DMS53 treated with DMSO at 0.1 percent for 48 hours (cell line): ENCODE results near the gene ADARB1.

Experiments
- DNase-seq: peaks from one replicate; lab custom pipeline; 2025; ENCODE audit not compliant: unreplicated experiment; lab: John Stamatoyannopoulos, UW

ADARB1 gene

DNA sequence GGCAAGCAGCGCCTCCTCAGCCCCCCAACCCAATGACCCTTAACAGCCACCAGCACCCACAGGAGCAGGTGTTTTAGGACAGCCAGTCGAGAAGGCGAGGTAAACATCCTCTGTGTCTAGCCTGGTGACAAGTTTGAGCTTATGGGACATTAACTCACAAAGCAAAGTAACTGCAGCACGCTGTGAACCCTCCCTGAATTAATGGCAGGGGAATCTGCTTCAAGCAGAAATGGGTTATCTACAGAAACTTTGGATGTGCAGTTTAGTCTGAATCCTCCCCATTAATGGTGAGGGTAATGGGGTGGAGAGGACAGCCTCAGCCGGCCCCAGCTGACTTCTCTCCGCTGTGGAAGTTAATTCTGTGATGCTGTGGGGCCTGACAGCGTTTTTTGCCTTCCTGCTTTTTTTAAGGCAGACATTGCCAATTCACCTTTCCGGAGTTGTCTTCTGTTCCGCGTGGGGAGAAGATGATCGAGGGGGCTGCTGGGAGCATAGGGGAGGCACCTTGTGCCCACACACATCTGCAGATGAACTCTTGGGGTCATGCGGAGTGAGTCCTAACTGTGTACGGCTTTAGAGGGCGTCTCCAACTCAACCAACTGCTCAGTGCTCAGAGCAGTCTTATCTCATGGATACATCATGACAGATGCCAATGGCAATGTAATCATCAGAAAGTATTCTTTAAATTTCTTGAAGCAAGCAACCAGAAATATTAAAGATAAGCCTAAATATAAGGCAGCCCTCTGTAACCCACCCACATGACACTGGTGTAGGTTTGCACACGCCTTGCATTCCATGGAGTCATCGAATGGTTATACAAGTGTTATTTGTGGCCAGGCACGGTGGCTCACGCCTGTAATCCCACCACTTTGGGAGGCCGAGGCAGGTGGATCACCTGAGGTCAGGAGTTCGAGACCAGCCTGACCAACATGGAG, 172.3 kb downstream of the ADARB1 start:
- DNase-seq, result no peak

DNA sequence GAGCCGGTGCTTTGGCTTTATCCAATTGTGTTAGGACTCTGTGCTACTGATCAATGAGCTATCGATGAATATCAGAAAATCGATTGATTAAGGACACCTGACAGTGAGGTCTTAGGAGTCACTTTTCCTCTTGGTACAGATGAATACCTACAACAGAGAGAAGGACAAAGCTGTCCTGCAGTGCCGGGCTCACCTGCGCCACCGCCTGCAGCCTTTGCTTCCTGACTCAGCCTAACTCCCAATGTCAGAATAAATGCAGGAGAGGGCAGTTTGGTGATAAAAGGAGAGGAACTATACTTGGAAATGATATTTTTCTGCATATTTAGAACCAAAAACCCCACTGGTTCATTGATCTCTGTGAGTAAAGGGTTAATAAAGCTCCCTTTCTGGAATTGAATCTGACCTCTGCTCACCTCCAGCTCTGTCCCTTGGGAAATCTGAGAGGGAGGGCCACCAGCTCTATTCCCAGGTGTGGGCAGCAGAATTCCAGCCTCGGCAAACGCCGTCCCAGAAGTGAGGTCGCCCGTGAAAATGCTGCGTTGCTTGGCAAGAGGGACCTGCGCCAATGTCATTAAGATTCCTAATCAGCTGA, 174.0 kb downstream of the ADARB1 start:
- DNase-seq, result no peak

DNA sequence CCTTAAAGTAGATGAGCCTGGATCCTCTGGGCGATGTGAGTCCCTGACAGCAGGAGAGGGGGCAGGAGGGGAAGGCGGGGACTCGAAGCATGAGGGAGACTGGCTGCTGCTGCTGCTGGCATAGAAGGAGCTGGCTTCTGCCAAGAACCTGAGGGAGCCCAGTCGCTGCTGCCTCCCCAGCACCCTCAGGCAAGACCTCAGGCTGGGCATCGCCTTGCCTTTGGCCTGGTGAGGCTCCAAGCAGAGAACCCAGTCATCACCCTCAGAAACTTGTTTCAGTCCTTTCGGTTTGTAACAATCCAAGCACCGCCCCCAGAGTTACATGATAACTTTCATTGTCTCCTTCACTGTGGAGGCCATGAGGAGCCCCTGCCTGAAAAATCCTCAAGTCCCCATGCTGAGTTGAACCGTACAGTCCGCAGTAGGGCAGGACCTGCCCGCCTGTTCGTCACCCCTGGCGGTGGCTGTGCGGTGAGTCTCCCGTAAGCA, 174.6 kb downstream of the ADARB1 start:
- no peak for DNase-seq

DNA sequence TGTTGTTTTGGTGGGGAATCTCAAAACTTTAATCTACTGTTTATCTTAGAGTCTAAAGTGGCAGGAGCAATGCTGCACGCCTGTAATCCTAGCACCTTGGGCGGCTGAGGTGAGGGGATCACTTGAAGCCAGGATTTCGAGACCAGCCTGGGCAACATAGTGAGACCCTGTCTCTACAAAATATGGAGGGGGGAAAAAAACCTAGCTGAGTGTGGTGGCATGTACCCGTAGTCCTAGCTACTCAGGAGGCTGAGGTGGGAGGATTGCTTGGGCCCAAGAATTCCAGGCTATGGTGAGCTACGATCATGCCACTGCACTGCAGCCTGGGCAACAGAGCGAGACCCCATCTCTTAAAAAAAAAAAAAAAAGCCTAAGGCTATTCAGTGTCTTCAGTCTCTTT, 175.2 kb downstream of the ADARB1 start:
- no peak for DNase-seq

DNA sequence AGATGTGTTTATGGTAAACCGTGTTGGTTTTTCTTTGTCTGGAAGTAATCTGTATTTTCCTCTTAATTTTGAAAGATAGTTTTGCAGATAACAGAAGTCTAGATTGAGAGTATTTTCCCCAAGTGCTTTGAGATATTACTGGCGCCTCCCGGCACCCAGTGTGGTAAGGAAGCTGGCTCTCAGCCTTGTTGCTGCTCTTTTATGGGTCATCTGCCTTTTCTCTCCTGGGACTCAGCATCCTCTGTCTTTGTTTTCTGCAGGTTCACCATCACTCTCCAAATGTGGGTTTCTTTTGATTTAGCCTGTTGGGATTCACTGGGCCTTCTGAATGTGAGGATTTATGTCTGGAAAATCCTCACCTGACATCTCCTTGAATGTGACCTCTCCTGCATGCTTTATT, 175.9 kb downstream of the ADARB1 start:
- DNase-seq, result no peak

DNA sequence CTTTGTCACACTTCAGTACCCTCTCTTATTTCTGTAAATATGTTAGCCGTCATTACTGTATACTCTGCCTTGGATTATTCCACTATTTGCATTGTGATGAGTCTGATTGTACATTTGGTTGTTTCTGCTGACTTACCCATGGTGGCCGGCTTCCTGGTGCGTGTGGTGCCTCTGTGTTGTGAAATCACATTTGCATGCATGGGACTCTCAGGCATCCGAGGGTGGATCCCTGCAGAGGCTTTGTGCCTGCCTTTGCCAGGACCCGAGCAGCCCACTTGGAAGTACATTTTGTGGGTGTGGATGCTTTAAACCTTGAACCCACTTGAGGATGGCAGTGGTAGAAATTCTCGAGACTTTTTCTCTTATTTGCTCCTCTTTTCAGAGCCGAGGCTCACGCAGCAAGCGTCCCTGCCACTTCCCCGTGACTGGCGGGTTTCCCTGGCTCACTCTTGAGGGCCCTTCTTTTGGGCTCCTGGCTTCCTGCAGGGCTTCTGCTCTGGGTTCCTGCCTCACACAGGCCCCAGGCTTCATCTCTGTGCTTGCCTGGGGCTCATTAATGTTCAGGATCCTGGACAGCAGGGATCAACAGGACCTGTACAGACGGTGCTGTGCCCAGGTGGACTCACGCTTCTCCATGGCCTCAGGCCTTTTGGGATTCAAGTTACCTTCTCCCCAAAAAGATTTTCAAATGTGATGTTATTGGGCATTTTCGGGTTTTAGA, 176.7 kb downstream of the ADARB1 start:
- no peak for DNase-seq

DNA sequence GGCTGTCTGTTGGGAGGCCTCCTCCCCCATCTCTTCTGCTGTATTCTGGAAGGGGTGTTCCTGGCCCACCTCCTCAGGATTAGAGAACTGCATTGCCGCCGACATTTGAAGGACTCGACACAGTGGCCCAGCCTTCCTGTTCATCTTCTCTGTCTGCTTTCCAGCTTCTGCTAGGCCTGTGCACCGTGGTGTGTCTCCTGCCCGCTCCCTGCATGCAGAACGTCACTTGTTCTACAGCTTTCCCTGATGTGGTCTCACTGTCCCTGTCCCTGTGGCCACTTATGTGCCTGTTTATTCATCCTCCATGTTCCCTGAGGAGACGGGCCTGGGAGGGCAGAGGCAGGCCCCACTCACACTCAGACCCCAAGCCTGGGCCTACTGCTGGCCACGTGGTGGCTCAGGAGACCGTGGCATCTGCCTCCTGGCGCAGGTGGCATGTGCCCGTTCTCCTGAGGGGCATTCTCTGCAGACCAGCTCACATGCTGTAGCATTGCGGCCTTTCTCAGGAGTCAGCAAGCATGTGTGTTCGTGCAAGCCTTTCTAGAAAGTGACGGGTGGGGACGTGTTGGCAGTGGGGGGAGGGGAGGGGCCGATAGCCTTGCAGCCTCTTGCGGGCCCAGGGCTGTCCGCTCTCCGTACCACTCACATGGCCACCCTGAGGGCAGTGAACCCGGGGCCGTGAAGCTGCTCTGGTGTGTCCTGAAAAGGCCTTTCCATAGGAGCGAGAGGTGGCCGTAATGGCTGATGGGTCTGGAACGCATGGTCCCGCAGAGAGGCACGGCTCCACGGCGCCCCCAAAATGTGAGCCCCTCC, 177.5 kb downstream of the ADARB1 start:
- no peak for DNase-seq

DNA sequence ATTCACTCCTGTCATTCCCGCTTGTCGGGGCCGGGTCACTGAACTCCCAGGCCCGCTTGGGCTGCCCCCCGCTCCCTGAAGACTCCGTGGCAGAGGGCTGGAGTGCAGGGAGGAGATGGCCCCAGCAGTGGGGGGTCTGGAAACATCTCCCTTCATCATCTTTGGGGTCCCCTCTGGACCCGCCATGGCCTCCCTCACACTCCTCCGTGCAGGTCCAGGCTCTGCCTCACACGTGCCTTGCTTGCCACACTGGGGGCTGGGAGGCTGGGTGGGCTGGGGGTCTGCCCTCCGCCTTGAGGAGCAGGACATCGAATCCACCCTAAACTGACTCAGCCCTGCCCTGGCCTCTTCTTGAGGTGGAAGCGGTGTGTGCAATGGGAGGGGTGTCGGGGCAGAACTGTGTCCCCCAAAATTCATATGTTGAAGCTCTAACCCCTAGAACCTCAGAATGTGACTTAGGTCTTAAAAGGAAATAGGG, 178.1 kb downstream of the ADARB1 start:
- no peak for DNase-seq

DNA sequence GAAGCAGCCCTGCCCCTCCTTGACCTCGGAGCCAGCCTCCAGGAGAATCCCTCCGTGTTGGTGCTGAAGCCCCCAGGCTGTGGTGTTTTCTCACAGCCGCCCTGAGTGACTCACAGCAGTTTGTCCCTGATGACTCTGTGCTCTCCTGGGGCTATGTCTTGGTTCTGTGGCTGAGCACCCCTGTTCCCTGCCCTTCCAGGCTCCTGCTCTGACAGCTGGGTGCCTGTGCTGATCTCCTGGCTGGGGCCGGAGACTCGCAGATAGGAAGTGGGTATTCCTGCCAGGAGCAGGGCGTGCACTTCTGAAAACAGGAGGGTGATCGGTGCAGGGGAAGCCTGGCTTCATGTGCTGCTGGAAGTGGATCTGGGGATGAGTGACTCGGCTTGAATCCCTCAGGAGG, 178.8 kb downstream of the ADARB1 start:
- no peak for DNase-seq

DNA sequence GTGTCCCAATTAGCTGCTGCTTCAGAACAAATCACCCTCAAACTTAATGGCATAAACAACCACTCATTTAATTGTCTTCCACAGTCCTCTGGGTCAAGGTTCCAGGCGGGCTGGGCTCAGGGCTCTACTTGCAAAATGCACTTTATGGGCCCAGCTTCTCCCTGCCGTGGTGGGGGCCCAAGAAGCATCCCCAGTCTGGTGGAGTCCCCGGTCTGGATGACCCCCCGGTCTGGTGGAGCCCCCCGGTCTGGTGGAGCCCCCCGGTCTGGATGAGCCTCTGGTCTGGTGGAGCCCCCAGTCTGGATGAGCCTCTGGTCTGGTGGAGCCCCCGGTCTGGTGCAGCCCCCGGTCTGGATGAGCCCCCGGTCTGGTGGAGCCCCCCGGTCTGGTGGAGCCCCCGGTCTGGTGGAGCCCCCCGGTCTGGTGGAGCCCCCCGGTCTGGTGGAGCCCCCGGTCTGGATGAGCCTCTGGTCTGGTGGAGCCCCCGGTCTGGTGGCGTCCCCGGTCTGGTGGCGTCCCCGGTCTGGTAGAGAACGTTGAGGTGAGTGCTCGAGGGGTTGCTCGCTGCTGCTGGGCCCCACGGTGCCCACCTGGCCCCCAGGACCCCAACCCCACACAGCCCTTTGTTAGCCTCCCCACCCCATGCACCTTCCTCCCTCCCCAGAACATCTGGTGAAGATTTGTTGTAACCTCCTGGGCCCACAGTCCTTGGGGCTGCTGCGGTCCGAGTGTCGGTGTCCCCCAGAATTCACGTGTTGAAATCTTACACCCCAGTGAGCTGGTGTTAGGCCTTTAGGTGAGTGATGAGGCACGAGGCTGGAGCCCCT, 179.5 kb downstream of the ADARB1 start:
- DNase-seq, result no peak

DNA sequence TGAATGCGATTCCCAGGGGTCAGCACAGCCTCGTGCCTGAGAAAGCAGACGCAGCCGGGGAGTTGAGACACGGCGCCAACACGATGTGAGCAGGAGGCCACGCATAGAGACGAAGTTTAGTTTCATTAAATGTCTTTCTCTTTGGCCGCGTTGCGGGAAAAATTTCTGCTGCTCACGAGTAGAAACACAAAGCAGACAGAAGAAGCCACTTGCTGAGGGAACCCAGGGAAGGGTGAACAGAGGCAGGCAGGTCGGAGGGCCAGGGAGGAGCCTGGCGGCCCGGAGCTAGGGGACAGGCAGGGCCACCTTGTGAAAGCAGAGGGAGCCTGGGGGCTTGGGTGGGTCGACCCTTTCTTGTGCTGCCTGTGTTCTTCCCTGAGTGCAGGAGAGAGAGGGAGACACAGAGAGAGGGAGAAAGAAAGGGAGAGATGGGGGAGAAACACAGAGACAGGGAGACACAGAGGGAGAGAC, 180.1 kb downstream of the ADARB1 start:
- no peak for DNase-seq

DNA sequence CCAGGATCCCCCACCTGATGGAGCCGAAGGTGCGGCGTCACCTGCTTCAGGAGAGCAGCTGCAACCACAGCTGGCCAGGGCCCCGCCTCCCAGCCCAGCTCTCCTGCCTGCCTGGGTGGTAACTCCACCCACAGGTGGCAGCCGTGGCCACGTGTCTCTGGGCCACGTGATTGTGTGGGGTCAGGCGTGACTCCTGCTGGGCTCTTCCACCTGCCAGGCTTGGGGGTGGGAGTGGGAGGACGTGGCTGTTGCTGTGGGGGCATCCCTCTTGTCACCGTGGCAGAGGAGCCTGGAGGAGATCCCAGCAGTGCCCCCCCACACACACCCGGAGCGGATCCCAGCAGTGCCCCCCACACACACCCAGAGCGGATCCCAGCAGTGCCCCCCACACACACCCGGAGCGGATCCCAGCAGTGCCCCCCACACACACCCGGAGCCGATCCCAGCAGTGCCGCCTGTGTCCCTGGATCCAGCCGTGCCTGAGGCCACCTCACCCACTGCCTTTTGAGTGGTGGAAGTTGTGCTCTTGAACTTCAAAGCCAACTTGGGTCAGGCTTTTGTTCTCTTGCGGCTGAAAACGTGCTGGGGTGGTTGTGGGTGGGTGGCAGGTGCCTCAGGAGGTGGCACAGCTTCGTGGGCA, 181.1 kb downstream of the ADARB1 start:
- peak; percentile 36 for DNase-seq

DNA sequence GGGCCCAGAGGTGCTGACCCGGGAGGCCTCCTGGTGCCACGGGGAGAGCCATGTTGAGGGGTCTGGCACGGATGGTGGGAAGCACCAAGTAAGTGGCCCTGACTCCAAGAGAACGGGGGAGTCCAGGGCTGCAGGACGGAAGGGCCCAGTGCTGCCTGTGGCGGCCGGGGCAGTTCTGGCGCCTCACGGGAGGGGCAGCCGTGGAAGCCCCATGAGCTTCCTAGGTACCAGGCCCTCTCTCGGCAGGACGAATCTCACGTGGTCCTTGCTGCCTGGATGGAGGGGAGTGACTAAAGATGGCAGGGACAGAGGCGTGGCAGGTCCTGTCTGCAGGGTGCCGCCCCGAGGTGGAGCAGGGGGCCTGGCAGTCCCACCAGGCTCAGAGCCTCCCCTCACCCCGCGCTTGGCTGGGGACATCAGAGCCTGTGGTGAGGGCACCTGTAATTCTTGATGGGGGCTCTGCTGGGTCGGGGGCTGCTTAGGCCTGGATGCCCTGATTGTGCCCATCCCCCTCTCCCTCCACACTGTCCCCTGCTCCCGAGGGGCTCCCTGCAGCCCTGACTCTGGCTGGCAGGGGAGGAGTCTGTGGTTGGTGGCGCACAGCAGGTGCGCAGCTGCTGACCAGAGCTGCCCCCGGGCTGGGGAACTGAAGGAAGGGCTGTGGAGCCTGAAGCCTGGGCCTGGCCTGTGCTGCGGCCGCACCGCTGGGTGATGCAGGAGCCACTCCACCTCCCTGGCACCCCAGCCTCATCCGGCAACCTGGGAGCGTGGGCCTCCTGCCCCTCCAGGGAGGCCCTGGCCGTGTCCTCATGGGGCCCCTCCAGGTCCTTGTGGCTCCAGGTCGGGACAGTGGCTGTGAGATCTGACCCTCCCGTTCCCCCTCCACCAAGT, 181.9 kb downstream of the ADARB1 start:
- no peak for DNase-seq

DNA sequence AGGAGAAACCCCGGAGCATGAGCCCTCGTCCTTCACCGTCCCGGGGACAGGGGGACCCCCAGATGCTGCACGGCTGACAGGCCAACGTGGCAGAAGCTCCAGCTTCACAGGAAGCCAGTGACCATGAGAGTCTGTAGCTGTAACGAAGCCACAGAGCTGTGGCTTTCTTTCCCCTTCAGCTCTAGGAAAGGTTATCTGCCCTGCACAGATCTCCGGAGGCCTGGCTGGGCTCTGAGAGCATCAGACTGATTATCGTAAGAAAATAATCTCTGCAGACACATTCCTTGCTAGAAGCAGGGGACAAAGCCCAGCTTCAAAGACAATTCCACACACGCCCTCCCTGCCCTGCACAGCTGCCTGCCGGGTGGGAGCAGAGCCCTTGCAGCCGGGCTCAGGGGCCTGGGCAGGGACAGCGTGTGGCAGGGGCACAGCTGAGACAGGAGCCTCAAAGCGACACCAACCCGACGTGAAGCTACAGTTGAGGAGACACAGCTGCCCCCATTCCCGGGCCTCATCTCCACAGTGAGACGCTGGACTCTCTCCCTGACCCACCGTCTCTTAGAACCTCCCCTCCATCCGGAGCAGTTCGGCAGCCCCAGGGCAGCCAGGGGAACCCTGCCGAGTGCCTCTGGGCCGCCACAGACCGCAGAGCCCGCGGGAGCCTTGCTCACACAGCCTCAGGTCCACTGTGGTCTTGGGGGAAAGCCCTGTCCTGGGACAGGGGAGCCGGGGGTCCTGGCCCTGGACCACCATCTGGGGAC, 182.7 kb downstream of the ADARB1 start:
- no peak for DNase-seq

DNA sequence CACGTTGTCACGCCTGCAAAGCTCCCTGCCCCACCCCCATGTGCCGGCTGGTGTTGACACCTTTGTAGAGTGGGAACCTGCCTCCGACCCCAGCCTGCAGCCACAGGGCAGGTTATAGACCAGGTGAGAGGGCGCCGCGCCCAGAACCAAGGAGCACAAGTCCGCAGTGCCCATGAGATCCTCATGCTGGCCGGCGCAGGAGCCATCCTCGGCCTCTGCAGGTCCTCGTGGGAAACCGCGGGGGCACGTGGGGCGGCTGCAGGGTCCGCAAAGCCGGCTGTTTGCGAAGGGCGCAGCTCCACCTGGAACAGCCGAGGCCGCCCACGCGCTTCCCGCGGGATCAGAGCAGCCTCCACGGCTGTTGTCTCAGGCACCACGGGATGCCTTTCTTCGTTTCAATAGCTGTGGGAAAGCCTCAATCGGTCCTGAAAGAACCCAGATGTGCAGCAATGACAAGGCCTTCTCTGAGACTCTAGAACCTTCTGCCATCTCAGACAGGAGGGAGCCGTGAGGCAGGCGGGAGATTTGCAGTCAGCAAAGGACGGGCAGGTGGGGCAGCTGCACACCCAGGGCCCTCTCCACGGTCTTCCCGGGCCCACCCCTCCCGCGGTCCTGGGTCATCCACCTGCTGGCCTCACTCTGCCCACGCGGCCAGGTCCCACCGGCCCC, 183.4 kb downstream of the ADARB1 start:
- no peak for DNase-seq

DNA sequence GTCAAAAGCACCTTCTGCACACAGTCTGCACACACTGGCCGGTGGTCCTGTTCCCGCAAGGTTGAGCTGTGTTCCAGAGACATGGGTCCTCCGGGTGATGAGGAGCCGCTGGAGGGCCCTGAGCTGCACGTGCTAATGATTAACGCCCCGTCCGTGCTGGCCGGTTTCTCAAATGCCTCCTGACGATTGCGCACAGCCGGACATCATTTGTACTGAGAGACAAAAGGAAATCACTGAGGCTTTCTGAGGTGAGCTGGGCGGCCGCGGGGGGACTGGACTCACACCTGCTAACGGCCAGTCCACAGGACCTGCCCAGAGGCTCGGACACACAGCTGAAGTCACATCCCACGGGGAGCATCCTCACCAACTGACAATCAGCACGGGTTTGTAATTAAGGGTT, 184.1 kb downstream of the ADARB1 start:
- no peak for DNase-seq

DNA sequence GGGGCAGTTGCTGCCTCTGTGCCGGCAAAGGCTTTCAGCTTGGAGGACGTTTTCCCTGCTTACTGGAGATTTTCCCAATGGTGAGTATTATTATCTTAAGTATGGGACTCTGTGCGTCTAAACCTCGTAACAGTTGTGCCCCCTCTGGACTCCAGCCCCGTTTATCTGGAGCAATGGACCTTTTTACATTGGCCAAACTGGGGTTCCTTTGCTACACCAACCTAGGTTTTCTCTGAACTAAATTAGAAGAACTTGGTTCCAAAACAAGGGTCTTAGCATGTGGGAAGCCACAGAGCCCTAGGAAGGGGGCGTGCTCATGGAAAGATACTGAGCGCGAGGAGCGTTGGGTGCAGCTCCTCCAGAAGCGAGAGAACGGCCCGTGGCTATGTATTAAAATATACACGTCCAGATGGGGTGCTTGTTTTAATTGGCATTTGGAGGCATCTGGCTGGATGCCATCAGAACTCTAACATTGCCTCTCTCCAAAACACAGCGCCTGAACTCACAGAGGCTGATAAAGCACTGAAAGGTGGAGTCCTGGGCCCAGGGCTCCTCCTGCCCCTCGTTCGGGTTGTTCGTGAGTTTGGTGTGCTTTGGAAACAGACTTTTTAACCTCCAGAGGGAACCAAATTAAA, 184.9 kb downstream of the ADARB1 start:
- no peak for DNase-seq
